GM12878 (cell line): ENCODE data around the gene IGLON5.

ENCODE experiments used
- BHLHE40 ChIP-seq, 2 experiments: fragments of 450-650 bp in 1 of 2; IDR thresholded peaks; 2 replicates each; pipeline ENCODE4 v1.6.1; 2011 to 2017; ENCODE audit warnings: low read depth in 2 of 2, borderline replicate concordance in 1 of 2, improper control_type of control experiment in 1 of 2, low read length in 1 of 2, mild to moderate bottlenecking in 1 of 2
- CEBPB ChIP-seq, 2 experiments: fragments of 150-350 bp in 1 of 2; IDR thresholded peaks; 2 replicates each; pipeline ENCODE4 v1.6.1; 2012 to 2014; ENCODE audit warnings: low read depth in 2 of 2, low read length in 2 of 2, borderline replicate concordance in 1 of 2, inconsistent platforms in 1 of 2
- CTCF ChIP-seq, 3 experiments: IDR thresholded peaks in 2 of 3; conservative IDR thresholded peaks in 1 of 3; 2 replicates each; pipeline ENCODE4 v1.5.1; 2011; ENCODE audit warnings: low read depth in 3 of 3, low read length in 3 of 3, mild to moderate bottlenecking in 3 of 3, control low read depth in 2 of 3, moderate library complexity in 2 of 3, inconsistent platforms in 1 of 3, mixed read lengths in 1 of 3; ENCODE audit not compliant: control insufficient read depth in 2 of 3, insufficient read depth in 1 of 3; ENCODE audit errors: extremely low read depth in 1 of 3
- ETV6 ChIP-seq, 2 experiments: fragments of 450-650 bp in 1 of 2; IDR thresholded peaks in 1 of 2; conservative IDR thresholded peaks in 1 of 2; 2 replicates each; pipeline ENCODE4 v1.6.1; 2014; ENCODE audit warnings: antibody characterized with exemption in 1 of 2, borderline replicate concordance in 1 of 2, low read depth in 1 of 2, mild to moderate bottlenecking in 1 of 2, moderate library complexity in 1 of 2
- FOXM1 ChIP-seq: IDR thresholded peaks from 2 replicates; pipeline ENCODE4 v1.6.1; 2012; ENCODE audit warnings: low read depth, mild to moderate bottlenecking, inconsistent platforms, low read length, moderate library complexity
- GABPA ChIP-seq: IDR thresholded peaks from 2 replicates; pipeline ENCODE4 v1.6.1; 2014; ENCODE audit warnings: antibody characterized with exemption, low read depth, mild to moderate bottlenecking, inconsistent platforms
- JUNB ChIP-seq: IDR thresholded peaks from 2 replicates; pipeline ENCODE4 v1.6.1; 2016; ENCODE audit warnings: antibody characterized with exemption, mild to moderate bottlenecking
- REST ChIP-seq: IDR thresholded peaks from 2 replicates; pipeline ENCODE4 v1.6.1; 2012; ENCODE audit warnings: mild to moderate bottlenecking, low read depth, low read length
- SKIL ChIP-seq: fragments of 450-650 bp; IDR thresholded peaks from 2 replicates; pipeline ENCODE4 v1.6.1; 2017; ENCODE audit warnings: mild to moderate bottlenecking, low read depth, inconsistent platforms; ENCODE audit not compliant: poor library complexity, severe bottlenecking
- SMAD1 ChIP-seq: fragments of 450-650 bp; IDR thresholded peaks from 2 replicates; pipeline ENCODE4 v1.6.1; 2018; ENCODE audit warnings: mild to moderate bottlenecking, low read depth; ENCODE audit not compliant: partially characterized antibody

GRCh38 chr19:51371186-51371690 lies 59.8 kb downstream of the IGLON5 start:
- TF ChIP-seq CTCF (IDR thresholded peaks at IDR 0.05 in 2 of 3, conservative IDR thresholded peaks at IDR 0.05 in 1 of 3; ENCODE audit: control insufficient read depth in 2 of 3, extremely low read depth in 1 of 3, insufficient read depth in 1 of 3, low read depth in 3 of 3, low read length in 3 of 3) (no peak), GABPA (no peak), JUNB (no peak), REST (no peak), SKIL (no peak), FOXM1 (no peak), ETV6 (conservative IDR thresholded peaks at IDR 0.05 in 1 of 2, IDR thresholded peaks at IDR 0.05 in 1 of 2; ENCODE audit: borderline replicate concordance in 1 of 2, low read depth in 1 of 2) (no peak), SMAD1 (no peak), BHLHE40 (IDR thresholded peaks at IDR 0.05; ENCODE audit: borderline replicate concordance in 1 of 2, low read depth in 2 of 2, low read length in 1 of 2) (no peak), CEBPB (IDR thresholded peaks at IDR 0.05; ENCODE audit: borderline replicate concordance in 1 of 2, low read depth in 2 of 2, low read length in 2 of 2) (no peak)
